Liver (tissue), 9 donors: ENCODE results near the gene LECT2. TPM values are rescaled to one million over a fixed set of nuclear protein-coding genes. Genes with fewer than 3 reads are reported as not detected.

Source experiments
- DNase-seq: peaks from one replicate; pipeline ENCODE4 v3.0.0-alpha.2; 2017; ENCODE audit warnings: low spot score
- H3K27ac ChIP-seq, 2 donors: one replicate each; pipeline ENCODE4 v1.7.0; 2013; ENCODE audit warnings: inconsistent platforms in 2 of 2, low read length in 2 of 2, control low read depth in 1 of 2, low read depth in 1 of 2, mild to moderate bottlenecking in 1 of 2
- H3K27me3 ChIP-seq, 4 donors: one replicate each; pipeline versions ENCODE4 v1.6.1 to v1.7.0; 2013; ENCODE audit warnings: low read length in 3 of 4, inconsistent platforms in 1 of 4, mild to moderate bottlenecking in 1 of 4, moderate library complexity in 1 of 4; ENCODE audit not compliant: control insufficient read depth in 4 of 4, insufficient read depth in 4 of 4
- H3K36me3 ChIP-seq, 4 donors: one replicate each; pipeline versions ENCODE4 v1.6.1 to v1.7.0; 2013; ENCODE audit warnings: low read length in 3 of 4, mild to moderate bottlenecking in 3 of 4, low read depth in 1 of 4, moderate library complexity in 1 of 4; ENCODE audit not compliant: control insufficient read depth in 4 of 4, insufficient read depth in 3 of 4
- H3K4me1 ChIP-seq, 4 donors: one replicate each; pipeline versions ENCODE4 v1.6.1 to v1.7.0; 2013; ENCODE audit warnings: low read length in 3 of 4, mild to moderate bottlenecking in 3 of 4, moderate library complexity in 1 of 4; ENCODE audit not compliant: control insufficient read depth in 4 of 4, insufficient read depth in 4 of 4
- H3K4me3 ChIP-seq, 3 donors: one replicate each; pipeline versions ENCODE4 v1.6.1 to v1.7.0; 2013; ENCODE audit warnings: low read length in 3 of 3, control low read depth in 1 of 3, low read depth in 1 of 3, mild to moderate bottlenecking in 1 of 3
- H3K9ac ChIP-seq, 2 donors: one replicate each; pipeline ENCODE4 v1.7.0; 2013; ENCODE audit warnings: low read length in 2 of 2, mild to moderate bottlenecking in 2 of 2, moderate library complexity in 2 of 2, control low read depth in 1 of 2, low read depth in 1 of 2
- H3K9me3 ChIP-seq, 4 donors: one replicate each; pipeline versions ENCODE4 v1.6.1 to v1.7.0; 2013; ENCODE audit warnings: low read length in 3 of 4; ENCODE audit not compliant: control insufficient read depth in 4 of 4
- ATF3 ChIP-seq: IDR thresholded peaks from 2 replicates; pipeline ENCODE4 v1.6.1; 2016; ENCODE audit warnings: antibody characterized with exemption
- FOXA1 ChIP-seq: IDR thresholded peaks from 2 replicates; pipeline ENCODE4 v1.6.1; 2016; ENCODE audit warnings: antibody characterized with exemption
- FOXA2 ChIP-seq: IDR thresholded peaks from 2 replicates; pipeline ENCODE4 v1.6.1; 2016; ENCODE audit warnings: antibody characterized with exemption
- GABPA ChIP-seq, 2 donors: IDR thresholded peaks in 1 of 2; conservative IDR thresholded peaks in 1 of 2; 2 replicates each; pipeline ENCODE4 v1.6.1; 2016; ENCODE audit warnings: antibody characterized with exemption in 2 of 2, mild to moderate bottlenecking in 1 of 2, moderate library complexity in 1 of 2
- HNF4A ChIP-seq, 2 donors: conservative IDR thresholded peaks; 2 replicates each; pipeline ENCODE4 v1.6.1; 2016; ENCODE audit warnings: antibody characterized with exemption in 2 of 2, mild to moderate bottlenecking in 2 of 2
- HNF4G ChIP-seq: IDR thresholded peaks from 2 replicates; pipeline ENCODE4 v1.6.1; 2016; ENCODE audit warnings: antibody characterized with exemption
- JUND ChIP-seq, 2 donors: IDR thresholded peaks; 2 replicates each; pipeline ENCODE4 v1.6.1; 2016; ENCODE audit warnings: antibody characterized with exemption in 2 of 2
- MAX ChIP-seq: IDR thresholded peaks from 2 replicates; pipeline ENCODE4 v1.6.1; 2016; ENCODE audit warnings: antibody characterized with exemption
- NR2F2 ChIP-seq: IDR thresholded peaks from 2 replicates; pipeline ENCODE4 v1.6.1; 2016; ENCODE audit warnings: antibody characterized with exemption
- RAD21 ChIP-seq, 2 donors: IDR thresholded peaks; 2 replicates each; pipeline ENCODE4 v1.6.1; 2016; ENCODE audit warnings: antibody characterized with exemption in 2 of 2, mild to moderate bottlenecking in 2 of 2
- REST ChIP-seq: IDR thresholded peaks from 2 replicates; pipeline ENCODE4 v1.6.1; 2016; ENCODE audit warnings: antibody characterized with exemption, mild to moderate bottlenecking
- RXRA ChIP-seq, 2 donors: IDR thresholded peaks; 2 replicates each; pipeline ENCODE4 v1.6.1; 2017 to 2018; ENCODE audit warnings: antibody characterized with exemption in 2 of 2, mild to moderate bottlenecking in 1 of 2
- SP1 ChIP-seq: IDR thresholded peaks from 2 replicates; pipeline ENCODE4 v1.6.1; 2018; ENCODE audit warnings: antibody characterized with exemption, mild to moderate bottlenecking
- YY1 ChIP-seq: IDR thresholded peaks from 2 replicates; pipeline ENCODE4 v1.6.1; 2016; ENCODE audit warnings: antibody characterized with exemption, mild to moderate bottlenecking
- WGBS: extraction: QIAGEN DNeasy Blood & Tissue Kit; methylation state at CpG from one replicate; pipeline ENCODE4 v1.1.7; 2013; 5-methylcytosine and 5-hydroxymethylcytosine counted together
- polyA plus RNA-seq, 2 donors: library from polyadenylated mRNA; stranded (reverse) in 1 of 2; unstranded in 1 of 2; fragments of 200-250 nt in 1 of 2; fragments of >200 nt in 1 of 2; fragmentation: Nextera tagmentation in 1 of 2; extraction: Ambion mirVana in 1 of 2; gene quantifications; one replicate each; pipeline versions ENCODE4 v1.2.1 to v1.2.3, GENCODE V29; 2013 to 2015
- total RNA-seq, 2 donors: library from RNA; depleted of rRNA; stranded (reverse); fragments of >200 nt; gene quantifications; one replicate each; pipeline ENCODE4 v1.2.3, GENCODE V29; 2014
- TF ChIP-seq, protein P1 (sequence below): fragments of 150-350 bp; IDR thresholded peaks from 2 replicates; pipeline ENCODE4 v1.5.1; 2017; ENCODE audit warnings: improper control_type of control experiment, low read depth, low read length; ENCODE audit not compliant: missing input control
- donor health status: healthy.
- donor health status: healthy.
- donor health status: healthy.
- donor health status: healthy.
- donor health status: healthy.

LECT2 gene
- total and polyA plus RNA-seq, 4 donors: 27.4 to 93.8 (median 81.1) TPM

- H3K27me3 ChIP-seq: no peaks in the 10 kb centered on the region
- H3K4me1 ChIP-seq: peaks cover 0 to 3% (median 0%) of the 10 kb centered on the region in 4 donors
- 67% methylated on average over 2 of the region's 2 CpGs for WGBS
- peaks cover 0 to 6% (median 2%) of the 10 kb centered on the region in 4 donors for H3K36me3 ChIP-seq
- no peak for DNase-seq
- H3K9me3 ChIP-seq: no peaks in the 10 kb centered on the region
- H3K4me3 ChIP-seq: no peak overlapping the region
- TF ChIP-seq ATF3: no peak
- no peak for TF ChIP-seq FOXA2
- TF ChIP-seq, protein P1, sequence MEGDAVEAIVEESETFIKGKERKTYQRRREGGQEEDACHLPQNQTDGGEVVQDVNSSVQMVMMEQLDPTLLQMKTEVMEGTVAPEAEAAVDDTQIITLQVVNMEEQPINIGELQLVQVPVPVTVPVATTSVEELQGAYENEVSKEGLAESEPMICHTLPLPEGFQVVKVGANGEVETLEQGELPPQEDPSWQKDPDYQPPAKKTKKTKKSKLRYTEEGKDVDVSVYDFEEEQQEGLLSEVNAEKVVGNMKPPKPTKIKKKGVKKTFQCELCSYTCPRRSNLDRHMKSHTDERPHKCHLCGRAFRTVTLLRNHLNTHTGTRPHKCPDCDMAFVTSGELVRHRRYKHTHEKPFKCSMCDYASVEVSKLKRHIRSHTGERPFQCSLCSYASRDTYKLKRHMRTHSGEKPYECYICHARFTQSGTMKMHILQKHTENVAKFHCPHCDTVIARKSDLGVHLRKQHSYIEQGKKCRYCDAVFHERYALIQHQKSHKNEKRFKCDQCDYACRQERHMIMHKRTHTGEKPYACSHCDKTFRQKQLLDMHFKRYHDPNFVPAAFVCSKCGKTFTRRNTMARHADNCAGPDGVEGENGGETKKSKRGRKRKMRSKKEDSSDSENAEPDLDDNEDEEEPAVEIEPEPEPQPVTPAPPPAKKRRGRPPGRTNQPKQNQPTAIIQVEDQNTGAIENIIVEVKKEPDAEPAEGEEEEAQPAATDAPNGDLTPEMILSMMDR: no peak
- no peak for TF ChIP-seq YY1
- TF ChIP-seq MAX: no peak
- no peak overlapping the region for H3K9ac ChIP-seq
- H3K27ac ChIP-seq: no peak overlapping the region
Measured at GRCh38 chr5:135941711-135942110, 13.1 kb downstream of the LECT2 start.

GRCh38 chr5:135937245-135937911 is 17.4 kb downstream of the LECT2 start:
- Histone ChIP-seq H3K4me3 (no peak overlapping the region), H3K4me1 (no peaks in the 10 kb centered on the region), H3K9ac (no peak overlapping the region), H3K9me3 (no peaks in the 10 kb centered on the region), H3K27ac (no peak overlapping the region), H3K27me3 (no peaks in the 10 kb centered on the region), H3K36me3 (no peaks in the 10 kb centered on the region)
- DNase-seq: no peak
- TF ChIP-seq GABPA (IDR thresholded peaks at IDR 0.05 in 1 of 2, conservative IDR thresholded peaks at IDR 0.05 in 1 of 2) (no peak), FOXA1 (no peak), HNF4A (conservative IDR thresholded peaks at IDR 0.05) (no peak), RXRA (IDR thresholded peaks at IDR 0.05) (no peak), JUND (IDR thresholded peaks at IDR 0.05) (no peak), SP1 (no peak), FOXA2 (no peak), ATF3 (no peak), NR2F2 (no peak), RAD21 (IDR thresholded peaks at IDR 0.05) (no peak), YY1 (no peak), MAX (no peak), REST (no peak), HNF4G (no peak)
- WGBS: 86% methylated on average over 5 of the region's 5 CpGs
